Measurements from ENCODE around the gene GPR63. TPM values are rescaled to one million over a fixed set of nuclear protein-coding genes. Genes with fewer than 3 reads are reported as not detected.

Gene GPR63
- total and polyA plus RNA-seq, 2 of the 4 experiments (the other 2 are of a cell fraction), result 0.36 to 0.44 TPM

DNA sequence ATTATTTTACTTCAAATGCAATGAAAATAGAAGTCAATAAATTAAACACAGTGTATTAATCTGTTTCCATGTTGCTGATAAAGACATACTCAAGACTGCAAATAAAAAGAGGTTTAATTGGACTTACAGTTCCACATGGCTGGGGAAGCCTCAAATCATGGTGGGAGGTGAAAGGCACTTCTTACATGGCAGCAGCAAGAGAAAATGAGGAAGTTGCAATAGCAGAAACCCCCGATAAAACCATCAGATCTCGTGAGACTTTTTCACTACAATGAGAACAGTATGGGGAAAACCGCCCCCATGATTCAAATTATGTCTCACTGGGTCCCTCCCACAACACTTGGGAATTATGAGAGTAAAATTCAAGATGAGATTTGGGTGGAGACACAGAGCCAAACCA is 82.2 kb downstream of the GPR63 start:
- CTCF ChIA-PET, result no interaction called here
- DNase-seq (no peak), ATAC-seq (ENCODE audit: low read depth) (no peak)
- no peak overlapping the region for H2AFZ ChIP-seq (replicated peaks; ENCODE audit: low read length, poor library complexity)
- no peak overlapping the region for H3K18ac ChIP-seq (ENCODE audit: low read depth, low read length)
- H3K9me3 ChIP-seq (ENCODE audit: control insufficient read depth, insufficient read depth, low read length), result no peaks in the 10 kb centered on the region
- H3K4me2 ChIP-seq (ENCODE audit: low read depth, low read length), result no peak overlapping the region
- H3K9ac ChIP-seq (ENCODE audit: low read depth, low read length), result no peak overlapping the region
- intact Hi-C loops (cut with micrococcal nuclease) (no loop called here), dilution Hi-C loops (cut with HindIII; ENCODE audit: low sequenced_read_pairs, unreplicated experiment) (no loop called here), in situ Hi-C loops (cut with MboI; ENCODE audit: low sequenced_read_pairs) (no loop called here)
- no peaks in the 10 kb centered on the region for H3K9me1 ChIP-seq (ENCODE audit: insufficient read depth, low read length)
- H3K79me1 ChIP-seq (ENCODE audit: low read depth in 1 of 2, low read length in 2 of 2), result no peaks in the 10 kb centered on the region
- H3K23ac ChIP-seq (ENCODE audit: low read depth, low read length), result no peak overlapping the region
- H3K36me3 ChIP-seq (ENCODE audit: control insufficient read depth, insufficient read depth, low read length), result no peaks in the 10 kb centered on the region
- H2AK9ac ChIP-seq (replicated peaks; ENCODE audit: low read depth, low read length, poor library complexity), result no peak overlapping the region
- no peaks in the 10 kb centered on the region for H3K4me1 ChIP-seq (ENCODE audit: control insufficient read depth, insufficient read depth, low read length)
- TF ChIP-seq SMC3 (IDR thresholded peaks at IDR 0.05; ENCODE audit: low read depth, low read length) (no peak), FOS (IDR thresholded peaks at IDR 0.05; ENCODE audit: low read depth, low read length) (no peak), RAD21 (IDR thresholded peaks at IDR 0.05; ENCODE audit: low read length) (no peak), MAFK (IDR thresholded peaks at IDR 0.05; ENCODE audit: low read depth, low read length) (no peak), POLR2A (IDR thresholded peaks at IDR 0.05; ENCODE audit: low read depth, low read length) (no peak), BHLHE40 (IDR thresholded peaks at IDR 0.05; ENCODE audit: low read depth, low read length) (no peak)
- H2BK20ac ChIP-seq (ENCODE audit: low read depth, low read length), result no peak overlapping the region
- H3K4ac ChIP-seq (ENCODE audit: low read depth, low read length), result no peak overlapping the region
- POLR2A ChIA-PET (ENCODE audit: unreplicated experiment), result no interaction called here
- no TSS peak for BruUV-seq (replicated peaks)
- no peak overlapping the region for H4K91ac ChIP-seq (ENCODE audit: insufficient read depth, low read depth, low read length)
- no peak overlapping the region for H2BK15ac ChIP-seq (ENCODE audit: low read depth, low read length)
- no peak overlapping the region for H2AK5ac ChIP-seq (ENCODE audit: low read depth, low read length)
- no peak overlapping the region for H4K8ac ChIP-seq (ENCODE audit: low read depth in 2 of 2, low read length in 2 of 2)
- H2BK120ac ChIP-seq (ENCODE audit: low read depth, low read length), result no peak overlapping the region
- no peak overlapping the region for H4K5ac ChIP-seq (ENCODE audit: low read depth, low read length)
- no peak overlapping the region for H3K14ac ChIP-seq (replicated peaks; ENCODE audit: low read depth, low read length)
- no peaks in the 10 kb centered on the region for H4K20me1 ChIP-seq (ENCODE audit: insufficient read depth, low read length)
- H3K56ac ChIP-seq (ENCODE audit: extremely low read depth, insufficient read depth, low read length), result no peak overlapping the region
- H3K27me3 ChIP-seq (ENCODE audit: control insufficient read depth, insufficient read depth, low read length), result no peaks in the 10 kb centered on the region; the same call in 1 of the 2 replicates
- WGBS, 2 experiments (ENCODE audit: extremely low coverage in 2 of 2, insufficient read length in 1 of 2), result no CpG with 5 or more reads among the region's 3 CpGs
- no peak overlapping the region for H3K27ac ChIP-seq (ENCODE audit: insufficient read depth, low read length)
- H2BK5ac ChIP-seq (ENCODE audit: low read depth, low read length, poor library complexity, severe bottlenecking), result no peak overlapping the region
- no peak overlapping the region for H3K4me3 ChIP-seq (ENCODE audit: insufficient read depth, low read depth, low read length)
